ENCODE measurements around the gene NUB1.

The NUB1 gene

DNA sequence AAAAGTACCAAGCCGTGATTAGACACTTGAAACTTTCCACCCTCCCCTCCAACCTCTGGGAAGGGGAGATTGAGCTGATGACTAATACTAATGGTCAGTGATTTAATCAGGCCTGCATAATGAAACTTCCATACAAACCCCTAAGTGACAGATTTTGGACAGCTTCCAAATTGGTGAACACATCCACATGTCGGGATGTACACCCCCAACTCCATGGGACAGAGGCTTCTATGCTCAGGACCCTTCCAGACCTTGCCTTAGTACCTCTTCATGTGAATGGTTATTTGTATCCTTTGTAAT is 4.8 kb downstream of the NUB1 start:
- no peak for DNase-seq

DNA sequence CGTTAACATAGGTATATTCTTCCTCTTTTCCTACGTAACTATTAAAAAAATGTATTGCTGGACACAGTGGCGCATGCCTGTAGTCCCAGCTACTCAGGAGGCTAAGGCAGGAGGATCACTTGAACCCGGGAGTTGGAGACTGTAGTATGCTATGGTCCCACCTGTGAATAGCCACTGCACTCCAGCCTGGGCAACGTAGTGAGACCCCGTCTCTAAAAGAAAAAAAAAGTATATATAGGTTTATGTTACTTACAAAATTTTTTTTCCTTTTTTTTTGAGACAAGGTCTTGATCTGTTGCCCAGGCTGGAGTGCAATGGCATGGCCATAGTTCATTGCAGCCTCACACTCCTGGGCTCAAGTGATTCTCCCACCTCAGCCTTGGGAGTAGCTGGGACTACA is 5.6 kb downstream of the NUB1 start:
- no peak for DNase-seq

DNA sequence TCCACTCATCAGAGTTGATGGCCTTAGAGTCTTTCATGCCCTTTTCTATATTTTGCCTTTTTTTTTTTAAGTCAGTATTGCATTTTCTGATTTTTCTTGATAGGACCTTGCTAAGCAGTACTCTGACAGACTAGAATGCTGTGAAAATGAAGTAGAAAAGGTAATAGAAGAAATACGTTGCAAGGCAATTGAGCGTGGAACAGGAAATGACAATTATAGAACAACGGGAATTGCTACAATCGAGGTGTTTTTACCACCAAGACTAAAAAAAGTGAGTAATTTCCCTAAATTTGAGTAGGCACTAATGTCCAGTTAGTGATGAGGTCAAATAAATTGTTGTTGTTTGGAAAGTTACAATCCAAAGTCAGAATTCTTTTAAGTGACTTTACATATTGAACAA is 7.4 kb downstream of the NUB1 start:
- DNase-seq, result no peak

DNA sequence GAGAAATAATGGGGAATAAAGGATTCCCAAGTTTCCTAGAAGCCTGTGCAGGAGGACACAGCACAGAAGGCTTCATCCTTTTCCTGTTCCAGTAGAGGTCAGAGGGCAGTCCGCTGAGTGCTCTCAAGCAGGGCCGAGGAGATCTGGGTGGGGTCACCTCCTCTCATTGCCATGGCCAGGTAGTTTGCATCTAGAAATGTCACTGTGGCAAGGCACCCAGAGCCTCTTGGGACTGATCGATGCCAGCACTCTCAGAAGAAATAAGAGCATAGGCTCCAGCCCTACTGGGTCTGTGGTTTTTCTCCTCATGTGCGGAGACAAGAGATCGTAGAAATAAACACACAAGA is 7.9 kb downstream of the NUB1 start:
- DNase-seq, result no peak

DNA sequence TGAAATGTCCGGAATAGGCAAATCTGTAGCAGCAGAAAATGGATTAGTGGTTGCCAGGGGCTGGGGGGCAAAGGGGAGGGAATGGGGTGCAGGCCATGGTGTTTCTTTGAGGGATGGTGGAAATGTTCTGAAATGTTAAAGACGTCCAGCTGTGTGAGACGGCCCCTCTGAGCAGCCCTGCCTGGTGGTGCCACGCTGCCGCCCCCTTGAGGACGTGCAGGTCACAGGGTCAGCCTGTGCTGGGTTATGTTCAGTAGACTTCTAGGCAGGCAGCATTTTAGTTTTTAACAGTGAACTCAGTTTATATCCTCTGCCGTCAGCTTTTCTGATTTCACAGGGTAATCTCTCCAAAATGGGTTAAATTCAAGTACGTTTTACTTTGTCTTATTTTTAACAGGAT is 9.4 kb downstream of the NUB1 start:
- DNase-seq, result no peak

DNA sequence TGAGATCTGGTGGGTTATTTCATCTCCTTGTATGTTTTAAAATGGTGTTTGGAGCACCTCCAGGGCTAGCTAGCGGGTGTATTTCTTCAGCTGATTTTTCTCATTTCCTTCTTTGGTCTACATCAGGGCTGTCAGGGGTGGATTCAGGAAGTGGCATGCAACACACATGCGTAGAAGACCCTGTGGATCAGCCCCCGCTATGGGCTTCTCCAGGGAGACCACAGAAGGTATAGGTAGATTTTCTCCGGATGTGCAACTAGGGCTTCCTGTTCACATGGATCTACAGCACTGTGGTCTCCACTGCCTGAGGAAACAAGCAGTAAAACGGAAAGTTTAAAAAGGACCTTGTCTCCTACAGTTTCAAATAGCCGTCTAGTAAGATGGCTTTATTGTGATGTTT is 10.4 kb downstream of the NUB1 start:
- DNase-seq, result no peak

DNA sequence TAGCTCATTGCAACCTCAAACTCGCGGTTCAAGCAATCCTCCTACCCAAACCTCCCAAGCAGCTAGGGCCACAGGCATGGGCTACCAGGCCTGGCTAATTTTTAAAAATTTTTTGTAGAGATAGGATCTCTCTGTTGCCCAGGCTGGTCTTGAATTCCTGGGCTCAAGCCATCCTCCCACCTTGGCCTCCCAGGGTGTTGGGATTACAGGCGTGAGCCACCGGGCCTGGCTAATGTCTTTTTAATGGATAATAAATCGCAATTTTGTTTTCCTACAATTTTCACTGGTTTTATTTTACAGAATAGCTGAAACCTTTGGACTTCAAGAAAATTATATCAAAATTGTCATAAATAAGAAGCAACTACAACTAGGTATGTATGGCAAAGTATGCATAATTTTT is 10.9 kb downstream of the NUB1 start:
- DNase-seq, result no peak

DNA sequence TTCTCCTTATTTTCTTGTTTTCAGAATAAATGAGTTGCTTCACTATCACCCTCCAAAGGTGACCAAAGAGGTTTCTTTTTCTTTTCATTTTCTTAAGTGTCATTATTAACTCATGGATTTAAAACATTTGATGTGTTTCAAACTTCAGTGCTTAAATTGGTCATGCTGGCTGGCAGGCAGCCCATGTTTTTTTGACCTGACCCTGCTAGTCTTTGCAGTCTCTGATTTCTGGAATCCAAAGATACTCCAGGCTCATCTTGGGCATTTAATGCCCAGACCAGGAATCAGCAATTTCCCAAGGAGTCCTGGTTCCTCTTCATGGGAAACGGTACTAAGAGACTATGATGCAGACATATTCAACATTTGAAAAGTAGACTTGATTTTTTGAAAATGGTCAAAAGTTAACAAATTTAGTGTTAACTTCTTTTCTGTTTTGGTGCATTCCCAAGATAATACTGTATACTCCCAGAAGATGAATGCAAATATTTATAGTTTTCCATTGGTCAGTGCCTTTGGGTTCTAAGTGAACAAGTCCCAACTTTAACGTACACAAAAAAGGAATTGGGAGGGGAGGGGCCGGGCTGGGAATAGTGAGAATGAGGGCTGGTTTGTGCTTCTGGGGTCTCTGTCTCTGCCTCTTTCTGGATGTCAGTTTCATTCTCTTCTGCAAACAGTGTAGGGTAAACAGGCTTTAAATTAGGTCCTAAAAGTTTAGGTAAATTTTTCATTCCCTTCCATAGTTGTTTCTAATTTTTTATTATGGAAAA is 19.8 kb downstream of the NUB1 start:
- DNase-seq, result no peak

DNA sequence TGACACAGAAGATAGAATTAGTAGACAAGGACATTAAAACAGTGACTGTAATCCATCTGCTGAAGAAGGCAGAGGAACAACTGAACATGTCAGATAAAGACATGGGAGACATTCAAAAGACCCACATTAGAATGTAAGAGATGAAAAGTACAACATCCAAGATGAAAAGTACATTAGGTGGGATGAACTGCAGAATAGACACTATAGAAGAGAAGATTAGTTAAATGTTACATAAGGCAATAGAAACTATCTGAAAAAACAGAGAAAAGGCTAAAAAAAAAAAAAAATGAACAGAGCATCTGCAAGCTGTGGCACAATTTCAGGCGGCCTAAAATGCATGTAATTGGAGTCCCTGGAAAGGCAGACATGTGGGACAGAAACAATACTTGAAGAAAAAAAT is 21.6 kb downstream of the NUB1 start:
- DNase-seq, result no peak

DNA sequence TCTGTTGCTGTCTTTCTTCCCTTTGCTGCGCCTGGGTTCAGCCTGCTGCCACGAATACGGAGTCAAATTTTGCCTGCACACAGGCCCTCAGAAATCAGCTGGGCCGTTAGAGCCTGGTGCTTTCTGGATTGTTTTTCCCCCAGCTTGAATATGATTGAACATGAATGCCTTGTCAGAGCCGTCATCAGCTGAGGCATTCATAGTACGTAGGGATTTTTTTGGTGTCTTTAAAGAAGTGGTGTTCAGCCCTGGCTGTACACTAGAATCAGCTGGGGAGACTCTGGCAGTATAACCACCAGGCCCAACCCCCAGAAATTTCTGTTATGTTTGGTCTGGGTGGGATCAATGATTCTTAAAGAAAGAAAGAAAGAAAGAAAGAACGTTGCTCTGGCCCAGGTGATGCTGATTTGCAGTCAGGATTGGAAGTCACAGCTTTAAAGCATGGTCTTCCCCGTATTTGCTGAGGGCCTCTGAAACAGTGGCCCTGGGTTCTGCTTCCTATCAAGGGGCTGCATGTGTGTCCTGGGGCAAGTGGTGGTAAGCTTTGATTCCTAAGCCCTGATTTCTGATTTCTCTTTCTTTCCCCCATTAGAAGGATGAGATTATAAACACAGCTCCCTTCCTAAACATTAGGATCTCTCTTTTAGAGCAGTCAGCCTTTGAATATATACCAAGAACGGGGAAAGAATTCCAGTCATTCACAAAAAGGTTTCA is 24.7 kb downstream of the NUB1 start:
- no peak for DNase-seq

DNA sequence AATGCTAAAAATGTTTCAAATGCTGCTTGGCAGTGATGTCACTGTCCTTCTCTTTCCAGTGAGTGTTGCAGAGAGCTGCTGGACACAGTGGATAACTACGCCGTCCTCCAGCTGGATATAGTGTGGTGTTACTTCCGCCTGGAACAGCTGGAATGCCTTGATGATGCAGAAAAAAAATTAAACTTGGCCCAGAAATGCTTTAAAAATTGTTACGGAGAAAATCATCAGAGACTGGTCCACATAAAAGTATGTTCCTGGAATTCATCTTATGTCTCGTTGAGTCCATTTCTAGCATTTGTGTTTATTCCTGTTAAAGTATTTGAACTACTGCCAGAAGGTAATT is 25.2 kb downstream of the NUB1 start:
- DNase-seq, result peak; percentile 46

DNA sequence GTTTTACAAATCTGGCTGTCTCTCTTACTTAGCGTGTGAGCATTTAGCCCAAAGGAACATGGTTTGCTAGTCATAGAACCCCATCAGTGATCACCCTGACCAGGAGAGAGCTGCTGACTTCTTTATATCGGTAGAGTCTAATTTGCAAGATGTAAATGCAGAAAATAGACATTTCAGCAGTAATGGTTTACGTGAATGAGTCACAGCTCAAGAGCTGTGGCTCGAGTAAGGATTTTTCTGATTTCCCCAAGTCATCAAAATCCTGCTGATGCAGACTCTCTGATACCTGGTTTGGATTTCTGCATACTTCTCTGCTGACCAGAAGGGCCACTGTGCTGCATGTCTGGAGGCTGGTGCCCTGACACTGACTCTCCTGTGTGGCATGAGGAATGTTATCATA is 25.7 kb downstream of the NUB1 start:
- DNase-seq, result no peak

DNA sequence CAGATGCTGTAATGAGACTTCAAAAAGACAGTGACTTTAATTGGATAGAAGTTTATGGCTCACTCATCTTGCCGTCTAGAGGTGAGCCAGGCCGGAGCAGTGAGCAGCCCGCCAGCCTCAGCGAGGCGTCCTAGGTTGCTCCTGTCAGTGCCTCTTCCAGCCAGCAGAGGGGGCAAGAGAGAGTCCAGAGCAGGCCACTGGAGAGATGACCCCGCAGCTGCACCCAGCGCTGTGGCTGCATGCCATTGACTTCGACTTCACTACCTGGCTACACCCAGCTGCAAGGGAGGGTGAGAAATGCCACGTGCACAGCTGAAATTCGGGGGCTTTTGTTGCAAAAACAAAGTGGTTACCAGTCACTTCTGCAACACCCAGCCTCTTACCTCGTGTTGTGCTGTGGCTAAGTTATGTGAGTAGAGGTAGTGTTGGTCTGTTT is 26.5 kb downstream of the NUB1 start:
- DNase-seq, result peak; percentile 28

DNA sequence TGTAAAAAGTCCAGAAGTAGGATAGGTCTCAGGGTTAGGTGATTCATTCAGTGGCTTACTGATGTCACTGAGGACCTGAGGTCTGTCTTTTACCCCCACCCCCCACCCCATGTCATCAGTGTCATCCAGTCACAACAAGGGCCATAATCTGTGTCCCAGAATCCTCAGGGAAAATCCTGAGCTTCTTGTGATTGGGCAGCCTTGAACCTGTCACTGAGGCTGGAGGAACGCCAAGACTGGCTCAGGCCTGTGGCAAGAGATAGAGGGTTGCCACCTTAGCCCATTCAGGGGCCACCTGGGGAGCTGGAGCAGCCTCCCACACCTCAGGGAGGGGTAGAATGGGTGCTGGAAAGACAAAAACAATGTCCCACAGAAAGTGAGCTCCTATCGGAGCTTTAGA is 29.7 kb downstream of the NUB1 start:
- DNase-seq, result no peak

DNA sequence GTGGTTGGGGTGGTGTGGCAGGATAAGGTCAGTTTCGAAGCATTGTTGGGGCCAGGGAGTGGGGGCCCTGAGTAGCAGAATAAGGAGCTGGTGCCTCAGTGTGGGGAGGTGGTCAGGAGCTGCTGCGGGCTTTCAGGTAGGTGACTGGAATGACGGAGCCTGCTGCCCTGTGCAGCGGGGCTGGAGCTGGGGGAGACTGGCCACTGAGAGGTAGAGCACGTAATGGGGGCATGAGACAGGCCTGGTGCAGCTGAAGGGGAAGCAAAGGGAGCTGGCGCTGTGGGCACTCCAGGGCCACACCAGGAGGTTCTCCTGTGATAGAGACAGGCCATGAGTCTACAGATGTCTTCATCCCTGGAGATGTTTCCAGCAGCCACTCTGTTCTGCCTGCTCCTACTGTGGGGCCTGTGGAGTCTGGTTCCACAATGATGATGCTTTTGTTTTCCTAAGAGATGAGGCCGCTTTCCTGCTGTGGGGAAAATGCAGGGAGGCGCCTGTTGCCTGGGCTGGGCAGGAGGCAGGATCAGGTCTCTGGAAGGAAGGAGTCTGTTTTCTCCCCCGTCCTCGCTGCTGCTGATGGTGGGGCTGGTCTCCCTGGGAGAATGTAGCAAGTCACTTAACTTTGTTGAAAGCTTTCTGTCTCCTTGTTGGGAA is 31.1 kb downstream of the NUB1 start:
- no peak for DNase-seq

DNA sequence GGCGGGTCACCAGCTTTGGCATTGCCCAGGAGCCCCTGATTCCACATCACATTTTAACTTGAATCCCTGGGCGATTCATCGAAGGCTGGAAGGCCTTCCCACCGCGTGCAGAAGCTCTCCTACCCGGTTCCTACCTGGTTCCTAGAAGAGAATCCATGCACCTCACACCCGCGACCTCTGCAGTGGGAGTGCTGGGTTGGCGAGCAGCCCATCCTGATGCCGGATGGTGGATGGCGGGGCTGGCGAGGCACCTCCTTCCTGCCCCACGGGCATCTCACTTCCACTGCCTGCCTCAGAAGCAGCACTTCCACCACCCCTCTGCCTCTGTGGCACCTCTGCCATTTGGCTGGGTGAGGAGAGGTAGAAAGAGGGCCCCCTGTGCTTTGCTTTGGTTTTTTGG is 32.0 kb downstream of the NUB1 start:
- DNase-seq, result no peak

DNA sequence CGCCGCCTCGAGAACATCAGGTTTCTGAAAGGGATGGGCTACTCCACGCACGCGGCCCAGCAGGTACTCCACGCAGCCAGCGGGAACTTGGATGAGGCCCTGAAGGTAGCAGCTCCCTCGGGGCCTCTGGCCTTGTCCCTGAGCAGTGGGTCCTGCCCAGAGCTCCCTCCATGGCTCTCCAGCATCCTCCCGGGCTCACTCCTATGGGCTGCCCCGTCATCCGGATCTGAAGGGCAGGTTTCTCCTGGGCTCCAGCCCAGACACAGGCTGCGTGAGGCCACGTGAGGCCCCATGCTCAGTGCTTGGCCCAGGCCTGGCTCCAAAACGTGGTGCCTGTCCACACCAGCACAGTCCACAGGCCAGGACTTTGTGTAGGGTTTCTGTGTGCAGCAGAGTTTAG is 32.5 kb downstream of the NUB1 start:
- DNase-seq, result no peak

DNA sequence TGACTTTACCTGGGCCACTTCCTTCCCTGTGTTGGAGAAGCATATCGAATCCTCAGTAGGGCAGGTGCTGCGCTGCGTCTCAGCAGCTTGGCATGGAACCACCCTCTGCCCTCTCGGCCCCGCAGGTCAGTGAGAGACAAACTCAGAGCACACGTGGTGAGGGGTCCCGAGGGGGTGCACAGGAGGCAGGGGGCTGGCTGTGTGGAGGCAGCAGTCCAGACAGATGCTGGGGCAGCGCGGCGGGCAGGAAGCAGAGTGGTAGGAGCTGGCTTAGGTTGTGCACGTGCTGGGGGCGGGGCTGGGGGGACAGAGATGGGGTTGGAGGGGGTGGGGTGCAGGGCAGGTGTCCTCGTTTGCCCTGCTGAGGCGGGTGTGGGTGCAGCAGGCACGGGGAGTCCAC is 33.1 kb downstream of the NUB1 start:
- DNase-seq, result no peak

DNA sequence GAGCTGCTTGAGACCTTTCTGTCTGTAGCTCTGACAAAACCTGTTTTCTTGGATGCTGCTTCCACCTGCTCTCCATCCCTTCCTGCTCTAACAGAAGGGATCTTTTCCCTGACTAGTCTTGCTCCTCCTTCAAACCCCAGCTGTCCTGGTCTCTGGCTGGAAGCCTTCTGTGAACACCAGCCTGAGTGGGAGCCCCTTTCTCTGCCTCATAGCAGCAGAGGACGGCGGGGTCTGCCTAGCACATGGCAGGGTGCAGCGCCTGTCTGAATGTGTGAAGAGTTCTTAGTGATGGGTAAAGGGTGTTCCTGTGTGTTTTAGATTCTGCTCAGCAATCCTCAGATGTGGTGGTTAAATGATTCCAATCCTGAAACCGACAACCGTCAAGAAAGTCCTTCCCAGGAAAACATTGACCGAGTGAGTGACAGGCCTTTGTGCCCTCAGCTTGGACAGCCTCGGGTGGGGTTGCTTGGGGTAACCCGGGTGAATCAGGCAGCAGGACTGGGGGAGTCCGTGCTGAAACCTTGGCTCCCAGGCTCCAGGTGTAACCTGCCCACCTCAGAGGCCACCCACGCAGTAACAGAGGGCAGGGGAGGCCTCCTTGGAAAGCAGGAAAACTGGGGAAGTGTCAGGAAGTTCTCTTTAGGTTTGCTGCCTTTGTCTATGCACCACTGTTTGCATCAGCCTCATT is 34.1 kb downstream of the NUB1 start:
- DNase-seq, result no peak

DNA sequence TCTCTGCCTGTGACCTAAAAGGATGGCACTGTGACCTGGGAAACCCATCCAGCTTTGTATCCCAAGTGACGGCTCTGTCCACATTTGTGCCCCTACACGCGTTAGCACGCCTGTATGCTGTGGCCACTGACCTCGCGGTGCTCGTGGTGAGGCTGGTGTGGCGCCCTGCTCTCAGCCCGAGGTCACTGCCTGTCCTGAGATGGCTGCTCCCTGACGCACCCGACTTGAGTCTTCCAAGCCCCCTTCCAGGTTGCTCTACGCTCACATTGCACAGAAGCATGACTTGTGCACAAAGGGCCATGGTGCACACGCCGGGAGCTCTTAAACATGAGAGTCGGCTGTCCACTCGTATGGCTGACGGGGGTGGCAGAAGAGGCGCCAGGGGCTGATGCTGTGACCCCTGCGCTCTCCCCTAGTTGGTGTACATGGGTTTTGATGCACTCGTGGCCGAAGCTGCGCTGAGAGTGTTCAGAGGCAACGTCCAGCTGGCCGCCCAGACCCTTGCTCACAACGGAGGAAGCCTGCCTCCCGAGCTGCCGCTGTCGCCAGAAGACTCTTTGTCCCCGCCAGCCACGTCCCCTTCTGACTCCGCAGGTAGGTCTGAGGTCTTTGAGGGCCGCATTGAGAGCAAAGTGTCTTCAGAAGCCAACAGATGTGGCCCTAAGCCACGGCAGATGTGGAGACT is 34.7 kb downstream of the NUB1 start:
- no peak for DNase-seq

DNA sequence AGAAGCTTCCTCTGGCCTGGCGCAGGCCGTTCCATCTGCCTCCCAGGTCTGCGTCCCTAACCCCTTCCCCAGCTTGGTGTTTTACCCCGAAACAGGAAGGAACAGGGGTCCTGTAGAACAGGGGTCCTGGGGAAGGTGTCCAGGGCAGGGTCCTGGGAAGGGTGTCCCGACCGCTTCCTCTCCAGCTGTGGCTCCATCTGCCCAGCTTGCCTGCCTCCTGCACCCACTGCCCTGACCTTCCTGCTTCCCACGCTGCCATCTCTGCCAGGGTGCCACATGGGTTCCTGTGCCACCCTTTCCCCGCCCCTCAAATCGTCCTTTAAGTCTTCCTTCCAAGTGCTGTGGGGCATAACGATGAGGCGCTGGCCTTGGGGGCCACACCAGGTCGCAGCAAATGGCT is 35.8 kb downstream of the NUB1 start:
- no peak for DNase-seq

DNA sequence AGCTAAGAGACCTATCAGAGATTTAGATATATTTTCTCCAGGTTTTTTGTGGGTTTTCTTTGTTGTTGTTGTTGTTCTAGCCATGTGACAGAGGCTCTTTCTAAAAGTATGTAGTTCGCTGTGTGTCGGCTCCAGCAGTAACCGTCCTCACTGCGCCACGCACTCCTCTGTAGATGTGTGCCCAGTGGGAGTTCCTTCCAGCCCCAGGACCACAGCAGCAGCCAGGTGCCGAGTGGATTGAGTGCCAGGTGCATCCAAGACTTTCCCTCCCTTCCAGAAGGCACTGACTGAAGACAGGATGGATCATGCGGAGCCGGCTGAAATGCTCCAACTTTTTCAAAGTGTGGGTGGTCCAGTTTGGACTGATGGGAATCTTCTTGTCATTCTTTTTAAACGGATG is 36.4 kb downstream of the NUB1 start:
- DNase-seq, result no peak

DNA sequence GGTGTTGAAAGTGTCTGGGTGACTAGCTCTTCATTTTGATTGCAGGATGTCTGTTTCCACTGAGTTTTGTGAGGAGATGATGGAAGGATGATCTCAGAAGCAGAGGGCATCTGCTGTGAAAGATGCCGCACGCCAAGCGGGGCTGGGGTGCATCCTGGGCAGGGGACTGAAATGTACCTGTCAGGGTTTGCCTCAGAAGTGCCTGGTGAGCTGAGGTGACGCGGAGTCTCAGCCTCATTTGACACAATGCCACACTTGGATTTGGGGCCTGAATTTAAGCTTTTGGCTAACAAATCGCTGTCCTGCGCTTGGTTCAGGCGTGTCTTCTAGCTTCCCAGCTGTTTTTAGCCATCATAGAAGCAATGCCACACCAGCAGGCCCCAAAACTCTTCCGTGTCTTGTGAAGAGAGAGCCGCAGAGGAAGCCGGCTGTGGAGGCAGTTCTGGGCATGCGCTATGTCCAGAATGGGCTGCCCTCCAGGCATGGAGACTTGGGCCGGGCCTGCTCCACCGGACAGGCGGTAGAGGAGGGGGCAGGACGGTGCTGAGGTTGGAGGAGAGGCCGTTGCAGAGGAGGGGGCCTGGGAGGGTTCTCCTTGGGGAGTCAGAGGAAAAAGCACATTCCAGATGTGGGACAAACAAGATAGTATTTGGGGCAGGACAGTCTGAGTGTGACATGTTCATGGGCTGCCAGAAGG is 37.0 kb downstream of the NUB1 start:
- DNase-seq, result no peak
